Kidney epithelial cell (primary cell): ENCODE data around the gene BAIAP2L2. TPM values are rescaled to one million over a fixed set of nuclear protein-coding genes. Genes with fewer than 3 reads are reported as not detected.
A peak's percentile ranks its signal among the peaks of the same experiment; 100 is the strongest.
"Not testable (repeated sequence)": the region's sequence is repeated elsewhere in the genome, so short reads cannot be mapped to it uniquely, and the experiment has no call there.

ENCODE experiments used
- DNase-seq: peaks from one replicate; pipeline ENCODE4 v3.0.0-alpha.2; 2010; ENCODE audit warnings: low read depth
- H3K27me3 ChIP-seq: 2 replicates; pipeline ENCODE4 v1.6.0; 2011; ENCODE audit warnings: low read length; ENCODE audit not compliant: control insufficient read depth, insufficient read depth
- H3K36me3 ChIP-seq: 2 replicates; pipeline ENCODE4 v1.5.1; 2011; ENCODE audit warnings: low read length; ENCODE audit not compliant: control insufficient read depth, insufficient read depth
- H3K4me3 ChIP-seq: 2 replicates; pipeline ENCODE4 v1.5.1; 2011; ENCODE audit warnings: low read depth, mild to moderate bottlenecking, control low read depth, low read length
- CTCF ChIP-seq: IDR thresholded peaks from 2 replicates; pipeline ENCODE4 v1.5.1; 2011; ENCODE audit warnings: mild to moderate bottlenecking, moderate library complexity, low read length, control low read depth, inconsistent platforms; ENCODE audit not compliant: insufficient read depth, poor library complexity, severe bottlenecking
- total RNA-seq: library from RNA; depleted of rRNA; stranded (reverse); fragments of >200 nt; gene quantifications from 2 replicates; pipeline ENCODE4 v1.2.3, GENCODE V29; 2015

The BAIAP2L2 gene
- total RNA-seq, 1 donor from 2014 or later: 4.1 TPM

- DNase-seq: no peak
- no peak for TF ChIP-seq CTCF
- Histone ChIP-seq H3K27me3 (peaks cover 37% of the 10 kb centered on the region), H3K36me3 (no peaks in the 10 kb centered on the region), H3K4me3 (no peak overlapping the region)
Observed at GRCh38 chr22:38081636-38081940, 28.9 kb downstream of the BAIAP2L2 start.

GRCh38 chr22:38080850-38081635 lies 29.4 kb downstream of the BAIAP2L2 start:
- Histone ChIP-seq H3K36me3 (no peaks in the 10 kb centered on the region), H3K27me3 (peaks cover 37% of the 10 kb centered on the region), H3K4me3 (peak overlapping the region; percentile 24)
- DNase-seq: no peak
- TF ChIP-seq CTCF: no peak

GRCh38 chr22:38080474-38080849 lies 30.0 kb downstream of the BAIAP2L2 start:
- TF ChIP-seq CTCF: no peak

GRCh38 chr22:38079804-38080203 lies 30.7 kb downstream of the BAIAP2L2 start:
- Histone ChIP-seq H3K4me3 (no peak overlapping the region), H3K36me3 (no peaks in the 10 kb centered on the region), H3K27me3 (peaks cover 37% of the 10 kb centered on the region)
- no peak for DNase-seq
- TF ChIP-seq CTCF: no peak

More at GRCh38 chr22:38080474-38080849, 30.0 kb downstream of the BAIAP2L2 start:
- H3K27me3 ChIP-seq: peaks cover 37% of the 10 kb centered on the region
- H3K36me3 ChIP-seq: no peaks in the 10 kb centered on the region
- H3K4me3 ChIP-seq: no peak overlapping the region
- DNase-seq: no peak

GRCh38 chr22:38079208-38079607 lies 31.3 kb downstream of the BAIAP2L2 start:
- DNase-seq: not testable (repeated sequence)

GRCh38 chr22:38078046-38078840 lies 32.2 kb downstream of the BAIAP2L2 start:
- DNase-seq: no peak
- TF ChIP-seq CTCF: no peak
- Histone ChIP-seq H3K36me3 (peaks cover 1% of the 10 kb centered on the region), H3K4me3 (no peak overlapping the region), H3K27me3 (peaks cover 29% of the 10 kb centered on the region)

More at GRCh38 chr22:38079208-38079607, 31.3 kb downstream of the BAIAP2L2 start:
- peaks cover 37% of the 10 kb centered on the region for H3K27me3 ChIP-seq
- not testable (repeated sequence) for H3K4me3 ChIP-seq, H3K36me3 ChIP-seq
